Activated T-cell treated with anti-CD3 and anti-CD28 coated beads, Interleukin-2, amount 50 U/mL, for 24 hours (primary cell): Measurements from ENCODE around the gene SKAP1.
A peak's percentile ranks its signal among the peaks of the same experiment; 100 is the strongest.
"Not testable (repeated sequence)": the region's sequence is repeated elsewhere in the genome, so short reads cannot be mapped to it uniquely, and the experiment has no call there.

Experiments used
- DNase-seq: peaks from one replicate; pipeline ENCODE4 v3.0.0-alpha.2; 2020
- H3K27ac Mint-ChIP-seq: 2 replicates; pipeline ENCODE4 v1.8.0; 2020; ENCODE audit warnings: mild to moderate bottlenecking, mixed read lengths
- H3K27me3 Mint-ChIP-seq: 2 replicates; pipeline ENCODE4 v1.8.0; 2020; ENCODE audit warnings: mixed read lengths
- H3K36me3 Mint-ChIP-seq: 2 replicates; pipeline ENCODE4 v1.8.0; 2020; ENCODE audit warnings: low read depth, mixed read lengths
- H3K4me1 Mint-ChIP-seq: 2 replicates; pipeline ENCODE4 v1.8.0; 2020; ENCODE audit warnings: low read depth, mixed read lengths
- H3K4me3 Mint-ChIP-seq: 2 replicates; pipeline ENCODE4 v1.8.0; 2020; ENCODE audit warnings: mild to moderate bottlenecking, moderate library complexity, mixed read lengths
- H3K9me3 Mint-ChIP-seq: 2 replicates; pipeline ENCODE4 v1.8.0; 2020; ENCODE audit warnings: mixed read lengths

Gene SKAP1

DNA sequence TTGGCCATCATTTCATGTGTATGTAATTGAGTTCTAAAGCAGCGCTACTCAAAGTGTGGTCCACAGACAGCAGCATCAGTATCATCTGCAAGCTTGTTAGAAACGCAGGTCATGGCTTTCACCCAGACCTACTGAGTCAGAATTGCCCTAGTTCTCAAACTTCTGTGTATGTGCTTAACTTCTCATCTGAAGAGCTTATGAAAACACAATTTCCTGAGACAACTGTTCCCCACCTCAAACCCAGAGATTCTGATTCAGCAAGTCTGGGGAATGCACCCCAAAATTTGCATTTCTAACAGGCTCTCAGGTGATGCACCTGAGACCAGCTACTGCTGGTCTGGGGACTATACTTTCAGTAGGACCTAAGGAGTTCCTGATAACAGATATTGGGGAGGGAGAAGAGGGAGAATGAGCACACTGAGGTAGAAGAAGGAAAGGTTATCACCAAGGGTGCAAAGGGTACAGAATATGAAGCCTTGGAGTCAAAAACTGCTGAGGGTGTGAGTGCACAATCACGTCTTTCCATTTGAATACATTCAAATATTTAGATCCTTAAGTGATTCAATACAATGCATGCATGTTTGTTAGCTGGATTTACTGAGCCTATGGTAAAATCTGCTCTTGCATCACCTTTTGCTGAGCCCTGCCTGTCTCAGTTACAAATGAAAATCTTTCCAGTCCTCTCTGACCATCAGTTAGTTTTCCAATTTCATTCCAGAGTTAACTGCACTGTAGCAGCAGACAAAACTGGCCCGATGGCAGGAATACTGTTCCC is 29.2 kb upstream of the SKAP1 start:
- Mint-ChIP-seq H3K27ac (no peak overlapping the region), H3K9me3 (no peaks in the 10 kb centered on the region), H3K4me1 (peaks cover 47% of the 10 kb centered on the region), H3K27me3 (no peaks in the 10 kb centered on the region), H3K36me3 (no peaks in the 10 kb centered on the region), H3K4me3 (no peak overlapping the region)
- DNase-seq = no peak

DNA sequence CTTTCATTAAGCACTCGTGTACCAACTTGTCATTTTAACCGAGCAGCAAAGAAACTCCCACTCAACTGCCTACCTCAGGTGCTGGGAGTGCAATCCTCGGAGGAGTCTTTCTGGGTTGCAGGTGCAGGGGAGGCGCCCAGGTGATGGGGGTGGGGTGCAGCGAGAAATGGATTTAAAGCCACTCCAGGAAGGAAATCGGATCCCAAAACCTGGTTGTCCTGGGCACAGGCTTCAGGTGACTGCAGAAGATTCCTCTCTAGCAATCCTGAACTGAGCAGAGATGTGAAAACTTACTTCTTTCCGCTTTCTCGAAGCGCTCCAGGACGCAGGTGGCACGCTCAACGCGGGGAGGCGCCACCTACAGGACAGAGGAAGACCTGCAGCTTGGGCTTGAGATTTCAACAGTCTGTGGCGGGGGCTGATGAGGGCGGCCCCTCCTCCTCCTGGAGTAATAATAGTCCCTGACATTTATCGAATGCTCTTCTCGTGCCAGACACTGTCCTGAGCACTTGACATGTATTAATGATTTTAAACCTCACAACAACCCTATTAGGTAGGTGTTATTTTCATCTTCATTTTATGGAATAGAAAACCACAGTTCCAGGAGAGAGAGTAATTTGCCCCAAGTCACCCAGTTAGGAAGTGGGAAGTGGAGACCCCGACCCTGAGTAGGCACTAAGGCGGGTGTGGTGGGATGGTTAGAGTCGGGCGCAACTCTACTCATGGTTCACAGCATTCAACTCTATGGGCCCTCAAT is 27.2 kb upstream of the SKAP1 start:
- Mint-ChIP-seq H3K27me3 (no peaks in the 10 kb centered on the region), H3K27ac (peak overlapping the region; percentile 52), H3K36me3 (no peaks in the 10 kb centered on the region), H3K4me1 (peaks cover 62% of the 10 kb centered on the region), H3K9me3 (no peaks in the 10 kb centered on the region), H3K4me3 (peak overlapping the region; percentile 69)
- DNase-seq = peak; percentile 81

DNA sequence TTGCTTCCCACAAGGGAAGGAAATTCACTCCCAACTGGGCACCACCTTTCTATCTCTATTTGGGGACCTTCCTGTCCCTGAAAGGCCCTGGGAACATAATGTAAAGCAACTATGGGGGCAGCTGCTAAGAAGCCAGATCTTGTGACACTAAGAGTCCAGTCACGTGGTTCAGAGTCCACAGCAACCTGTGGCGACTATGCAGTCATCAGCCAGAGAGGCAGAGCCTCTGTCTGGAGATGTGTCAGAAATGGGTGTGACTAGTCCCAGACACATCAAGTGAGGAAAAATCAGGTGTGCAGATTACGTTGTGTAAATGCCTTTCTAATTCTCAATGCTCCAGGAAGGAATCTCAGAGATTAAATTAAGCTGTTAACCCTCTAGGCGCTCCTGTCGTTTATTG is 26.6 kb upstream of the SKAP1 start:
- no peaks in the 10 kb centered on the region for H3K27me3 Mint-ChIP-seq
- H3K9me3 Mint-ChIP-seq = no peaks in the 10 kb centered on the region
- no peaks in the 10 kb centered on the region for H3K36me3 Mint-ChIP-seq
- peaks cover 69% of the 10 kb centered on the region for H3K4me1 Mint-ChIP-seq
- H3K27ac Mint-ChIP-seq = peak overlapping the region; percentile 9
- no peak for DNase-seq
- peak overlapping the region; percentile 69 for H3K4me3 Mint-ChIP-seq

DNA sequence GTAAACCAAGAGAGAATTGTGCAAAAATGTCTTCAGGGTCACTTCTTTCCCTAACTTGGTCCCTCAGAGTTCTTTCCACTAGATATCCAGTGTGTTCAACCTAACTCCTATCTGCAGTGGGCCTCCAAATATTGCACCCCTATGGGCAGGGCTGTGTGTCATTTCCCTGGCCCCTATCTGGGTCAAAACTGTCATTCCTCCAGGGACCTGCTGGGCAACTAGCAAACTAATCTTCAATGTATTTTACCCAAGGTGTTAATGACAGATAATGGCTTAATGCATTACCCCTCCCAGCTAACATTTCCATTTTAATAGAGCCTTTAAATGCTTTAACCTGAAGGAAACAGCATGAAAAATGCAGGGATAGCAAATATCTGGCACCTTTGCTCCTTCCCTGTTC is 25.8 kb upstream of the SKAP1 start:
- Mint-ChIP-seq H3K27ac (no peak overlapping the region), H3K4me3 (no peak overlapping the region), H3K27me3 (no peaks in the 10 kb centered on the region), H3K9me3 (no peaks in the 10 kb centered on the region), H3K4me1 (peaks cover 72% of the 10 kb centered on the region), H3K36me3 (no peaks in the 10 kb centered on the region)
- no peak for DNase-seq

DNA sequence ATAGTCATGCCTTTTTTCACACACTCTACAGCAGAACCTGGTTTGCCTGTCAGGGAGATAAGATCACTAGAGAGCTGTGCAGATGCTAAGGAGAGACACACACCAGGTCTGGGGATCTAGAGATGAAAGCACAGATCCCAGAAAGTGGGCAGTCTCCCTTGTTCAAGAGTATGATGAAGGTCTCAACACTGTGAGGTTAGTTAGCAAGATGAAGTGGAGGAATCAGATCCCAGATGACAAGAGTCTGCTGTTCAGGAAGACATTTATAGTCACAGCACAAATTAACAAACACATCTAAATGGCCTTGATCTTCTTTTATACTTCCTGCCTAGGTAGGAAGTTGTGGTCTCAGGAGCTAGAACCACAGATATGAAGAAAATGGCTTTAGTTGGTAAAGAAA is 23.4 kb upstream of the SKAP1 start:
- no peaks in the 10 kb centered on the region for H3K36me3 Mint-ChIP-seq

DNA sequence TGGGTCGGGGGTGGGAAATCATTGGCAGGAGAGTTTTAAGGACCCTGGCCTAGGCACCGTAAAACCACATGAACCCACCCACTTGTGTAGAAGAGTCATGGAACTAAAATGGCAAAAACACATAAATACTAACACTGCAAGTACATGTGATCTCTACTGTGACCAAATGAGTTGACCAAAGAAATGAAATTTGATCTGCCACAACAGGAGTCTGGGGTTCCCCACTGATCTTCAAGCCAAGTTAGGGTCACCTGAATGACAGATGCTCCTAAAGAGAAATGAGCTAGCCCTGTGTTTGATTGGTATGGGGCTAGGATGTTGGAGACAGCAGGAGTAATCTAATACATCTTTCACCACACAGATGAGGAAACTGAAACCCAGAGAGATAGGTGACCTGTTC is 21.5 kb upstream of the SKAP1 start:
- no peaks in the 10 kb centered on the region for H3K9me3 Mint-ChIP-seq
- H3K27ac Mint-ChIP-seq = no peak overlapping the region
- peaks cover 61% of the 10 kb centered on the region for H3K4me1 Mint-ChIP-seq
- no peak overlapping the region for H3K4me3 Mint-ChIP-seq
- H3K27me3 Mint-ChIP-seq = no peaks in the 10 kb centered on the region
- DNase-seq = no peak
- no peaks in the 10 kb centered on the region for H3K36me3 Mint-ChIP-seq

More for the DNA sequence above, 23.4 kb upstream of the SKAP1 start:
- Mint-ChIP-seq H3K27ac (peak overlapping the region; percentile 87), H3K9me3 (no peaks in the 10 kb centered on the region), H3K4me1 (peaks cover 68% of the 10 kb centered on the region), H3K4me3 (peak overlapping the region; percentile 21), H3K27me3 (no peaks in the 10 kb centered on the region)
- no peak for DNase-seq

DNA sequence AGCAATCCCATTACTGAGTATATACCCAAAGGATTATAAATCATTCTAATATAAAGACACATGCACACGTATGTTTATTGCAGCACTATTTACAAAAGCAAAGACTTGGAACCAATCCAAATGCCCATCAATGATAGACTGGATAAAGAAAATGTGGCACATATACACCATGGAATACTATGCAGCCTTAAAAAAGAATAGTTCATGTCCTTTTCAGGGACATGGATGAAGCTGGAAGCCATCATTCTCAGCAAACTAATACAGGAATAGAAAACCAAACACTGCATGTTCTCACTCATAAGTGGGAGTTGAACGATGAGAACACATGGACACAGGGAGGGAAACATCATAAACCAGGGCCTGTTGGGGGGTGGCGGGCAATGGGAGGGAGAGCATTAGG is 19.3 kb upstream of the SKAP1 start:
- DNase-seq, H3K27ac Mint-ChIP-seq, H3K4me3 Mint-ChIP-seq, H3K27me3 Mint-ChIP-seq, H3K36me3 Mint-ChIP-seq, H3K9me3 Mint-ChIP-seq: not testable (repeated sequence)
- peaks cover 61% of the 10 kb centered on the region for H3K4me1 Mint-ChIP-seq

DNA sequence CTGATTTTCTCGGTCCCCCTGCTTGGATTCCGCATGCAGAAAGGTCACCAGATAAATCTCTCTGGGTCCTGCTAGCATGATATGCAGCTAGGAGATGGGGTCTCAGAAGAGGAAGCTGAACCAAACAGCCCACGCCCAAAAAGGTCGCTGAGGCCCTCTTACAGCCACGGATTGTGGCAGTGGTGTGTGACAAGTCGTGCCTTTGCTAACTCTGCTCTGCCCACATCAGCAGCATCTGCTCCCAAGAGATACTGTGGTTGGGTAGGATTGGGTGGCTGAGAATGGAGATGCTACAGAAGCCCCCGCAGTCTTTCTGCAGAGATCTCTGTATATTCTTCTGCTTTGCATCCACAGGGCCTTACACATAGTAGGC is 15.2 kb upstream of the SKAP1 start:
- Mint-ChIP-seq H3K4me1 (peaks cover 68% of the 10 kb centered on the region), H3K27me3 (no peaks in the 10 kb centered on the region), H3K9me3 (peaks cover 8% of the 10 kb centered on the region), H3K4me3 (no peak overlapping the region), H3K36me3 (no peaks in the 10 kb centered on the region), H3K27ac (no peak overlapping the region)
- no peak for DNase-seq

DNA sequence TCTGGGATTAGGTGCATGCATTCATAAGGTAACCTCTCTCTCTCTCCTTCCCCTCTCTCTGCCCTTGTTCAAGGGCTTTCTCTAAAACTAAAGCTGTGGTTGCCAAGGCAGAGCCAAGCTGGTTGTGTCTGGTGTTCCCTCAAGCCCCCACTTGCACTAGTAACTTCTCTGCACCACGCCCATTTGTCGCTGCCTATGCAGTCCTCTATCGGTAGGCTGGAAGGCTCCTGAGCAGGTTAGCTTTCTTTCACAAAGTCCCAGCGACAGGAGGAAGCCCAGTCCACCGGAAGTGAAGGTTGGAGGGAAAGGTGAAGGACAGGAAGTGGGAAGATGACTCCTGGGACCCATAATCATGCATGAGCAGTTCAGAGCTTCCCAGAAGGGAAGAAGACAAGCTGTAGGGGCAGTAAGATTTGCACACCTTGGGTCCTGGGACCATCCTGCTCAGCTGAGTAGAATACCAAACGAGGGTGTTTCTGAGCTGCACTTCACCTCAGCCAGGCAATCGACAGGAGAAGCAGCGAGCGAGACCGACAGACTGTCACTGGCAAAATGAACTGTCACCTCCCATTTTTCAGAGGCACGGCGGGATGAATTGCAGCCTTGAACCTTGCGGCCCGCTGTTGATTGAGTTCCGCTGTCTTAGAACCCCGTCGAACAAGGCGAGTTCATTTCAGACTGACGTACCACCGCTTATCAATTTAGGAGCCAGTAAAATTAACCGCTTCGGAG is 14.7 kb upstream of the SKAP1 start:
- H3K27me3 Mint-ChIP-seq = no peaks in the 10 kb centered on the region
- peak; percentile 62 for DNase-seq
- H3K9me3 Mint-ChIP-seq = peaks cover 8% of the 10 kb centered on the region
- H3K36me3 Mint-ChIP-seq = no peaks in the 10 kb centered on the region
- peak overlapping the region; percentile 21 for H3K4me3 Mint-ChIP-seq
- H3K4me1 Mint-ChIP-seq = peaks cover 72% of the 10 kb centered on the region
- H3K27ac Mint-ChIP-seq = peak overlapping the region; percentile 68

DNA sequence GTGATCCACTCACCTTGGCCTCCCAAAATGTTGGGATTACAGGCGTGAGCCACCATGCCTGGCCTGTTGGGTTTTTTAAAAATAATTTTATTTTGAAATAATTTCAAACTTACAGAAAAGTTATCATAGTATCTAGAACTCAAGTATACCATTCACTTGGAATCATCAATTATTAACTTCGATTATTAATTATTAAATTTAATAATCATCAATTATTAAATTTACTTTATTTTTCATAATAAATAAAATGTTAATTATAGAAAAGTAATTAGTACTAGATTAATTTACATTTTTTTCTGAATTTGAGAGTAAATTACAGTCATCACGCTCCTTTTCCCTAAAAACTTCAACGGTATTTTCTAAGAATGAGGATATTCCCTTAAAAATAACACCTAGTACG is 13.7 kb upstream of the SKAP1 start:
- no peaks in the 10 kb centered on the region for H3K27me3 Mint-ChIP-seq
- no peak overlapping the region for H3K4me3 Mint-ChIP-seq
- H3K27ac Mint-ChIP-seq = peak overlapping the region; percentile 29
- DNase-seq = no peak
- peaks cover 80% of the 10 kb centered on the region for H3K4me1 Mint-ChIP-seq
- H3K36me3 Mint-ChIP-seq = no peaks in the 10 kb centered on the region
- peaks cover 8% of the 10 kb centered on the region for H3K9me3 Mint-ChIP-seq

DNA sequence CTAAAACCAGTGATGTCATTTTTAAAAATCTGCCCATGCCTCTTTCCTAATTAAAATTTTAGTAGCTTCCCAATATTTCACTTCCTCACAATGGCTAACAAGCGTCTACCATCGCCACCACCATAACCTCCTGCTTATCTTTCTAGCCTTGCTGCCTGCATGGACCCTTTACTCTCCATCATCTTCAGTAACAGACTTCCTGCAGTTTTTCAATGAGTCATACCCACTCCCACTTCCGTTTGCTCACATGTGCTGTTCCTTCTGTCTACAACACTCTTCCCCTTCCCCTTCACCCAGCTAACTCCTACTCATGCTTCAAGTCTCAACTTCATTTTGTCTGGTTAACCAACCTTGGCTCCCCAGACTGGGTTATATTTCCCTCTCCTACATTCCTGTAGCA is 12.8 kb upstream of the SKAP1 start:
- DNase-seq = no peak
- Mint-ChIP-seq H3K36me3 (no peaks in the 10 kb centered on the region), H3K27me3 (no peaks in the 10 kb centered on the region), H3K4me1 (peaks cover 88% of the 10 kb centered on the region), H3K9me3 (peaks cover 8% of the 10 kb centered on the region), H3K27ac (peak overlapping the region; percentile 88), H3K4me3 (no peak overlapping the region)

DNA sequence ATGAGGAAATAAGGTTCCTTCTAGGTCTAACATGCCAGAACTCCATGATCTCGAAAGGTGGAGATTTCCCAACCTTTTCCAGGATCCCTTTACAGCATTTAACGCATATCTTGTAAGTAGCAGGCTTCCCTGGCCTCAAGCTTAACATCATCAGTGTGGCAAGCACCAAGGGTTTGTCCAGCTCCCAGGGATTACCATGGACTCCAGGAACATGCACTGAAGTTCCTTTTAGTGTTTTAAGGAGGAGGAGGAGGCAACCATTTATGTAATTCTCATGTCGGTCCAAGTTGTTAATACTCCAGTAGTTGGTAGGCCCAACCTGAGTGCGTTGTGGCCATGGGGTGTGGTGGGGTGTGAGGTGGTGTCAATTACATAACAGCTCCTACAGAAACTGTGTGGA is 11.8 kb upstream of the SKAP1 start:
- no peak for DNase-seq
- no peaks in the 10 kb centered on the region for H3K36me3 Mint-ChIP-seq
- H3K27ac Mint-ChIP-seq = peak overlapping the region; percentile 88
- no peak overlapping the region for H3K4me3 Mint-ChIP-seq
- H3K9me3 Mint-ChIP-seq = peaks cover 8% of the 10 kb centered on the region
- no peaks in the 10 kb centered on the region for H3K27me3 Mint-ChIP-seq
- H3K4me1 Mint-ChIP-seq = peaks cover 93% of the 10 kb centered on the region

DNA sequence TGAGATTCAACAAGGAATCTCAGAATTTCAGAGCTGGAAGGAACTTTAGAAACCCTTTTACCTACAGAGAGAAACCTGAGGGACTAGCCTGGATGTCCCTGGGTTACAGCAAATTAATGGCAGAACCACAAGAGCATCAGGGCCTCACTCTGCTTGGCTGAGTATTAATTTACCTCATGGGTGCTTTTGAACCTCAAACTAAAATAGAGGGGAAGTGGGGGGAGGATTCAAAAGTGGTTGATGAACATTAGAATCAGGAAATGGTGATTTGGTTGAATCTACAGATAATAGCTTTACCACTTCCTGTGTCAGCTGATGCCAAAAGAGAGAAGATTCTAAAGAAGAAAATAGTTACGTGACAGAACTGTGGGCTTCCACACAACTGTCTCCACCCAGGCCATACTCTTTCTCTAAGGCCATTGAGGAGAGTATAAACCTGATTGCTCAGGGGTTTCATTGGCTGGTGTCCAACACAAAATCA is 11.3 kb upstream of the SKAP1 start:
- Mint-ChIP-seq H3K4me1 (peaks cover 93% of the 10 kb centered on the region), H3K9me3 (peaks cover 8% of the 10 kb centered on the region), H3K27ac (peak overlapping the region; percentile 88), H3K27me3 (no peaks in the 10 kb centered on the region), H3K4me3 (peak overlapping the region; percentile 14), H3K36me3 (no peaks in the 10 kb centered on the region)
- no peak for DNase-seq

DNA sequence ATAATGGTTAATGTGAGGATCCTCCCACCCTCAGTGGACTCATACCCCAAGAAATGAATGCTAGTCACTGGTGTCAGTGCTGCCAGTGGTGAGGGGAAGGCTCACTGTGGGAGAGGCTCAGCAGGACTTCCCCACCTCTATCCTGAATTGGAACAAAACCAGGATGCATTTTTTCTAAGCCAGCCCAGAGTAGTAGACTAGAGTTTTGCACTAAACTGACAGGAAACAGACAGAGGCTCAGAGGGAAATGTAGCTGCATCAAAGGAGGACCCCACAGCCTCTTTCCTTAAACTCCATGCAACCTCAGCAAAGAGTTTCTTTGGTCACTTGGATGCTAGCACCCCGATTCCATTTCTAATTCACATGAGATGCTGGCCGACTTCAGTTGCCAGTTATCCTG is 10.7 kb upstream of the SKAP1 start:
- H3K27me3 Mint-ChIP-seq = no peaks in the 10 kb centered on the region

More for the DNA sequence above, 10.7 kb upstream of the SKAP1 start:
- Mint-ChIP-seq H3K36me3 (no peaks in the 10 kb centered on the region), H3K4me1 (peaks cover 93% of the 10 kb centered on the region), H3K4me3 (peak overlapping the region; percentile 14), H3K9me3 (peaks cover 8% of the 10 kb centered on the region), H3K27ac (peak overlapping the region; percentile 88)
- no peak for DNase-seq
